DOHH2 (cell line): ENCODE results near the gene HSPB2.

Experiments
- CTCF ChIP-seq: fragments of 200-600 bp; sonication (generic); IDR thresholded peaks from one replicate; pipeline ENCODE4 v1.5.1; 2014; ENCODE audit warnings: antibody characterized with exemption, mild to moderate bottlenecking, low read depth, low read length; ENCODE audit not compliant: poor library complexity, severe bottlenecking
- EZH2phosphoT487 ChIP-seq: fragments of 200-600 bp; sonication (generic); IDR thresholded peaks from 2 replicates; pipeline ENCODE4 v1.6.1; 2017; ENCODE audit warnings: borderline replicate concordance, mild to moderate bottlenecking, antibody characterized with exemption, low read length, moderate library complexity, mixed read lengths

- TF ChIP-seq CTCF (no peak), EZH2phosphoT487 (no peak)
Measured at GRCh38 chr11:111961389-111962300, 49.1 kb downstream of the HSPB2 start.
